Calu3 (cell line): ENCODE measurements around the gene CKMT2. TPM values are rescaled to one million over a fixed set of nuclear protein-coding genes. Genes with fewer than 3 reads are reported as not detected.
"Not testable (repeated sequence)": the region's sequence is repeated elsewhere in the genome, so short reads cannot be mapped to it uniquely, and the experiment has no call there.

Experiments
- BruUV-seq: library from RNA; stranded (reverse); fragments of 400-500 nt; replicated peaks from 2 replicates; lab custom pipeline; 2021; lab: Mats Ljungman, UMichigan
- CTCF ChIA-PET: fragments of 300-600 bp; sonication (Branson Sonifier 250); formaldehyde crosslinking; loops from one replicate; lab custom pipeline; 2022; ENCODE audit warnings: antibody characterized with exemption; lab: Charles Lee
- DNase-seq: peaks from one replicate; pipeline ENCODE4 v3.0.0; 2022
- H3K27ac Mint-ChIP-seq: one replicate; pipeline ENCODE4 v1.8.0; 2022; ENCODE audit warnings: mixed read lengths; ENCODE audit not compliant: unreplicated experiment
- H3K27me3 Mint-ChIP-seq: one replicate; pipeline ENCODE4 v1.8.0; 2022; ENCODE audit warnings: mixed read lengths; ENCODE audit not compliant: unreplicated experiment
- H3K36me3 Mint-ChIP-seq: one replicate; pipeline ENCODE4 v1.8.0; 2022; ENCODE audit warnings: mild to moderate bottlenecking, moderate library complexity, mixed read lengths; ENCODE audit not compliant: insufficient read depth, unreplicated experiment
- H3K4me1 Mint-ChIP-seq: one replicate; pipeline ENCODE4 v1.8.0; 2022; ENCODE audit warnings: mild to moderate bottlenecking, low read depth, mixed read lengths; ENCODE audit not compliant: unreplicated experiment
- H3K4me3 Mint-ChIP-seq: one replicate; pipeline ENCODE4 v1.8.0; 2022; ENCODE audit warnings: mild to moderate bottlenecking, low read depth, moderate library complexity, mixed read lengths; ENCODE audit not compliant: unreplicated experiment
- H3K9me3 Mint-ChIP-seq: one replicate; pipeline ENCODE4 v1.8.0; 2022; ENCODE audit warnings: low read depth, mixed read lengths; ENCODE audit not compliant: unreplicated experiment
- CTCF ChIP-seq: fragments of 200-600 bp; IDR thresholded peaks from one replicate; pipeline ENCODE4 v1.8.0; 2022; ENCODE audit warnings: antibody characterized with exemption; ENCODE audit not compliant: unreplicated experiment
- intact Hi-C: fragments of 100-400 bp; cut with micrococcal nuclease; formaldehyde crosslinking; loops from one replicate; pipeline ENCODE4 v1.10.0; 2022; ENCODE audit not compliant: unreplicated experiment
- total RNA-seq: library from RNA; stranded (reverse); gene quantifications from 2 replicates; pipeline ENCODE4 v1.2.3, GENCODE V29; 2022

The CKMT2 gene
- total RNA-seq, 1 experiment from 2014 or later = not detected

GRCh38 chr5:81292130-81292529 lies 59.0 kb downstream of the CKMT2 start:
- Mint-ChIP-seq H3K27ac (no peak overlapping the region), H3K27me3 (no peaks in the 10 kb centered on the region), H3K9me3 (peaks cover 16% of the 10 kb centered on the region), H3K4me3 (no peak overlapping the region), H3K4me1 (peaks cover 2% of the 10 kb centered on the region), H3K36me3 (peaks cover 9% of the 10 kb centered on the region)
- BruUV-seq = no TSS peak
- no peak for TF ChIP-seq CTCF
- no peak for DNase-seq
- intact Hi-C loops = loop anchor here (10.0 kb wide), 1 partner anchor 47 kb away; no protein-coding TSS in a partner anchor
- CTCF ChIA-PET = interaction anchor here (0.6 to 1.0 kb wide), 2 partner anchors 10 to 102 kb away, joined by 3 read pairs; partner anchors contain the start of genes ACOT12 and ZCCHC9

GRCh38 chr5:81294021-81294420 lies 60.9 kb downstream of the CKMT2 start:
- intact Hi-C loops = loop anchor here (10.0 kb wide), 1 partner anchor 49 kb away; no protein-coding TSS in a partner anchor
- DNase-seq, CTCF ChIA-PET, H3K4me3 Mint-ChIP-seq, H3K27me3 Mint-ChIP-seq, H3K27ac Mint-ChIP-seq, BruUV-seq: not testable (repeated sequence)
- H3K36me3 Mint-ChIP-seq = peaks cover 15% of the 10 kb centered on the region
- H3K4me1 Mint-ChIP-seq = peaks cover 18% of the 10 kb centered on the region
- peaks cover 16% of the 10 kb centered on the region for H3K9me3 Mint-ChIP-seq

GRCh38 chr5:81297531-81297930 lies 64.4 kb downstream of the CKMT2 start:
- H3K9me3 Mint-ChIP-seq = peaks cover 6% of the 10 kb centered on the region
- no TSS peak for BruUV-seq
- no peaks in the 10 kb centered on the region for H3K27me3 Mint-ChIP-seq
- CTCF ChIA-PET = interaction anchor here (0.6 kb wide), 1 partner anchor 403 kb away, joined by 4 read pairs; no protein-coding TSS in a partner anchor
- H3K4me1 Mint-ChIP-seq = peaks cover 35% of the 10 kb centered on the region
- DNase-seq = no peak
- H3K36me3 Mint-ChIP-seq = peaks cover 46% of the 10 kb centered on the region
- intact Hi-C loops = loop anchor here (5.0 to 10.0 kb wide), 2 partner anchors 53 to 85 kb away; no protein-coding TSS in a partner anchor
- TF ChIP-seq CTCF = no peak
- no peak overlapping the region for H3K27ac Mint-ChIP-seq
- H3K4me3 Mint-ChIP-seq = no peak overlapping the region

- no peaks in the 10 kb centered on the region for H3K9me3 Mint-ChIP-seq
- peaks cover 48% of the 10 kb centered on the region for H3K36me3 Mint-ChIP-seq
- peaks cover 56% of the 10 kb centered on the region for H3K4me1 Mint-ChIP-seq
- intact Hi-C loops = loop anchor here (1.0 to 10.0 kb wide), 5 partner anchors 32 to 865 kb away; partner anchors contain the start of gene ACOT12
- CTCF ChIA-PET = interaction anchor here (0.7 to 1.6 kb wide), 2 partner anchors 83 to 864 kb away, joined by 3 to 9 read pairs; no protein-coding TSS in a partner anchor
- TF ChIP-seq CTCF = no peak
- peak overlapping the region; percentile 90 for H3K27ac Mint-ChIP-seq
- H3K4me3 Mint-ChIP-seq = peak overlapping the region; percentile 87
- DNase-seq = no peak
- BruUV-seq = TSS peak; percentile 78
- H3K27me3 Mint-ChIP-seq = no peaks in the 10 kb centered on the region
These were observed 67.8 kb downstream of the CKMT2 start for GRCh38 chr5:81300921-81301270.
